Stimulated activated naive CD8-positive, alpha-beta T cell treated with anti-CD3 and anti-CD28 coated beads, Interleukin-15, Interleukin-2, amounts not matched to agents 100 ng/mL and 50 ng/mL, for 24 hours (primary cell): ENCODE results near the gene RNF8.
"Not testable (repeated sequence)": the region's sequence is repeated elsewhere in the genome, so short reads cannot be mapped to it uniquely, and the experiment has no call there.

ENCODE experiments used
- H3K27ac Mint-ChIP-seq: one replicate; pipeline ENCODE4 v1.8.0; 2021; ENCODE audit warnings: mild to moderate bottlenecking, mixed read lengths
- H3K27me3 Mint-ChIP-seq: one replicate; pipeline ENCODE4 v1.8.0; 2021; ENCODE audit warnings: mixed read lengths
- H3K36me3 Mint-ChIP-seq: one replicate; pipeline ENCODE4 v1.8.0; 2021; ENCODE audit warnings: low read depth, mixed read lengths
- H3K4me1 Mint-ChIP-seq: one replicate; pipeline ENCODE4 v1.8.0; 2021; ENCODE audit warnings: low read depth, mixed read lengths
- H3K4me3 Mint-ChIP-seq: one replicate; pipeline ENCODE4 v1.8.0; 2021; ENCODE audit warnings: mild to moderate bottlenecking, mixed read lengths
- H3K9me3 Mint-ChIP-seq: one replicate; pipeline ENCODE4 v1.8.0; 2021; ENCODE audit warnings: mixed read lengths

Gene RNF8

DNA sequence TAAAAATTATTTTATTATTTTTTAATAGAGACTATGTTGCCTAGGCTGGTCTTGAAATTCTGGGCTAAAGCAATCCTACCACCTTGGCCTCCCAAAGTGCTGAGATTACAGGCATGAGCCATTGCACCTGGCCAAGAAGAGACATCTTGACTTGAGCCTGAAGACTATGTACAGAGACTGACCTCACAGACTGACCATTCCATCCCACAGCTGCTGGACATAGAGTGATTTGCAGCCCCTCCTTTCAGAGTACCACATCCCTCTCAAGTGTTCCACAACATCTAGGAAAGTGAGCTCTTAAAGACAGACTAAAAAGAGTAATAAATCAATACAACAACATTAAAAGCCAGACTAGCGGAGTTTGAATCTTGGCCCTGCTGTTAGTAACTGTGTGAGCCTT is 39.0 kb downstream of the RNF8 start:
- no peaks in the 10 kb centered on the region for H3K4me1 Mint-ChIP-seq
- H3K27me3 Mint-ChIP-seq, result no peaks in the 10 kb centered on the region
- no peak overlapping the region for H3K27ac Mint-ChIP-seq
- no peak overlapping the region for H3K4me3 Mint-ChIP-seq
- H3K36me3 Mint-ChIP-seq, result peaks cover 6% of the 10 kb centered on the region
- no peaks in the 10 kb centered on the region for H3K9me3 Mint-ChIP-seq

GRCh38 chr6:37393381-37393929 is 39.7 kb downstream of the RNF8 start:
- H3K4me3 Mint-ChIP-seq, result no peak overlapping the region
- H3K9me3 Mint-ChIP-seq, result no peaks in the 10 kb centered on the region
- H3K36me3 Mint-ChIP-seq, result peaks cover 6% of the 10 kb centered on the region
- H3K4me1 Mint-ChIP-seq, result no peaks in the 10 kb centered on the region
- no peak overlapping the region for H3K27ac Mint-ChIP-seq
- no peaks in the 10 kb centered on the region for H3K27me3 Mint-ChIP-seq

DNA sequence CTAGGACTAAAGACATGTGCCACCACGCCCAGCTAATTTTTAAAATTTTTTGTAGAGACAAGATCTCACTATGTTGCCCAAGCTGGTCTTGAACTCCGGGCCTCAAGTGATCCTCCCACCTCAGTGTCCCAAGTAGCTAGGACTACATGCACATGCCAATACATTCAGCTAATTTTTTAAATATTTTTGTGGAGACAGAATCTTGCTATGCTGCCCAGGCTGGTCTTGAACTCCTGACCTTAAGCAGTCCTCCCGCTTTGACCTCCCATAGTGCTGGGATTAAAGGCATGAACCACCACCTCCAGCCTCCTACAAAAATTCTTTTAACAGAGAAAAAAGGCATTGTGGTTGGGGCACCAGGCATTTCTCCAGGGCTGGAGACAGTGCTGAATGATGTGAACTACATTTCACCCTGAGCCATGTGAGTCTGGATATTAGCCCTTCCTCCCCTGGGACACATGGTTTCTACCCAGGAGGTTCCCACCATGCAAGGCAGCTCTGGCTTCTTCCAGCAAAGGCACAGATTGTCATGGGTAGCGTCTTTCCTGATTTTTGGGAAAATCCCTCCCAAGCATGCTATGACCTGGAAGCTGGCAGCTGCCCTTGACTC is 42.9 kb downstream of the RNF8 start:
- H3K4me1 Mint-ChIP-seq, result no peaks in the 10 kb centered on the region
- no peaks in the 10 kb centered on the region for H3K36me3 Mint-ChIP-seq
- no peak overlapping the region for H3K4me3 Mint-ChIP-seq
- H3K9me3 Mint-ChIP-seq, result no peaks in the 10 kb centered on the region
- H3K27ac Mint-ChIP-seq, result no peak overlapping the region
- H3K27me3 Mint-ChIP-seq, result peaks cover 11% of the 10 kb centered on the region

GRCh38 chr6:37399131-37399530 is 45.3 kb downstream of the RNF8 start:
- no peaks in the 10 kb centered on the region for H3K9me3 Mint-ChIP-seq
- H3K4me1 Mint-ChIP-seq, result no peaks in the 10 kb centered on the region
- H3K36me3 Mint-ChIP-seq, result no peaks in the 10 kb centered on the region
- H3K27ac Mint-ChIP-seq, result no peak overlapping the region
- H3K4me3 Mint-ChIP-seq, result no peak overlapping the region
- H3K27me3 Mint-ChIP-seq, result peaks cover 11% of the 10 kb centered on the region

DNA sequence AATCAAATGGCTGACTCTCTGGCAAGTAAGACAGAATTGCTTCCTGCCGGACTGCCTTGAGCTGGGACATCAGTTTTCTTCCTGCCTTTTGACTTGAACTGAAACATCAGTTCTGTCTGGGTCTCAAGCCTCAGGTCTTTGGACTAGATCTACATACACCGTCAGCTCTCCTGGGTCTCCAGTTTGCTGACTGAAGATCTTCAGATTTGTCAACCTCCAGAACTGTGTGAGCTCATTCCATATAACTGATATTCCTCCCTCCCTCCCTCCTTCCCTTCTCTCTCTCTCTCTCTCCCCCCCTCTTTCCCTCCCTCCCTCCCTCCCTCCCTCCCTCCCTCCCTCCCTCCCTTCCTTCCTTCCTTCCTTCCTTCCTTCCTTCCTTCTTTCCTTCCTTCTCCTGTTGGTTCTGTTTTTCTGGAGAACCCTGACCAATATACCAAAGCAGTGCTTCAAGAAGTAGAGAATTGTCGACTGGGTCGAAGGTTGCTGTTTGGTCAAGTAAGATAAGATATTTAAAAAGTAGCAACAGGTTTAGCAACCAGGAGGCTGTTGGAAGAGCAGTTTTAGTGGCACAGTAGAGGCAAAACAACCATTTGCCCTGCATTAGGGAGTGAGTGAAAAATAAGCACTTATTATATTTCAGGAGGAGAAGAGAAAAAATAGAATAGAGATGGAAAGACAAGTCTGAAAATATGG is 46.2 kb downstream of the RNF8 start:
- Mint-ChIP-seq H3K9me3 (no peaks in the 10 kb centered on the region), H3K4me1 (no peaks in the 10 kb centered on the region), H3K27me3 (peaks cover 11% of the 10 kb centered on the region), H3K36me3 (no peaks in the 10 kb centered on the region), H3K4me3 (no peak overlapping the region), H3K27ac (no peak overlapping the region)

DNA sequence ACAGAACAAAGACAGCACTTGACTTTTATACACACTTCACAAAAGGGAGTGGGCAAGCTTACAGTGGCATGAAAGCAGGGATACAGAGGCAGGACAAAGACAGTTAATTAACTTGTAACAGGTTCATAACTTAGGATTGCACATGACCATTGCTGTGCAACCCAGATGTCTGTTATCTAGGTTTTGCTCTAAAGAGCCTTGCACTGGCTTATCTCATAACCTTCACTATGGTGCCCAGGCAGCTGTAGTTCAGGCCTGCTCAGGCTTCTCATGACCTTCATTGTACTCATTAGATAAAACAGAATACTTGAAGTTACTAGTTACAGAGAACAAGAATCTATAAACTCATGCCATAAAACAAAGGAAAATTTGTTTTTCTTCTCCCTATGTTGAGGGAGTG is 47.9 kb downstream of the RNF8 start:
- not testable (repeated sequence) for H3K9me3 Mint-ChIP-seq, H3K36me3 Mint-ChIP-seq, H3K4me1 Mint-ChIP-seq, H3K27ac Mint-ChIP-seq, H3K4me3 Mint-ChIP-seq
- H3K27me3 Mint-ChIP-seq, result peaks cover 15% of the 10 kb centered on the region

GRCh38 chr6:37406726-37407341 is 53.1 kb downstream of the RNF8 start:
- no peak overlapping the region for H3K27ac Mint-ChIP-seq
- H3K4me3 Mint-ChIP-seq, result no peak overlapping the region
- H3K36me3 Mint-ChIP-seq, result no peaks in the 10 kb centered on the region
- H3K4me1 Mint-ChIP-seq, result no peaks in the 10 kb centered on the region
- no peaks in the 10 kb centered on the region for H3K9me3 Mint-ChIP-seq
- H3K27me3 Mint-ChIP-seq, result peaks cover 7% of the 10 kb centered on the region

GRCh38 chr6:37407948-37408347 is 54.2 kb downstream of the RNF8 start:
- Mint-ChIP-seq H3K36me3 (no peaks in the 10 kb centered on the region), H3K4me1 (no peaks in the 10 kb centered on the region), H3K9me3 (no peaks in the 10 kb centered on the region), H3K27ac (no peak overlapping the region), H3K4me3 (no peak overlapping the region), H3K27me3 (peaks cover 7% of the 10 kb centered on the region)

DNA sequence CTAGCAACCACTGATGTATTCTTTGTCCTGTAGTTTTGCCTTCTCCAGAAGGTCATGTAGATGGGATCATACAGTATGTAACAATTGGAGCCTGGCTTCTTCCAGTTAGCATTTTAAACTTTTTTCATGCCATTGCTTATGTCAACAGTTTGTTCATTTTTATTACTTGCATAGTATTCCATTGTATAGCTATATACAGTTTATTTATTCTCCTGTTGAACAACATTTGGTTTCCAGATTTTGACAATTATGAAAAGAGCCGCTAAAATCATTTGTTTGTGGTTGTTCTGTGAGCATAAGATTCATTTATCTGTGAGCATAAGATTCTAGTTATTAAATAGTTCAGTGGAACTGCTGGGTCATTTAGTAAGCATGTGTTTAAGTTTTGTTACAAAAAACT is 55.7 kb downstream of the RNF8 start:
- no peaks in the 10 kb centered on the region for H3K9me3 Mint-ChIP-seq
- H3K27me3 Mint-ChIP-seq, result peaks cover 7% of the 10 kb centered on the region

GRCh38 chr6:37417393-37417792 is 63.6 kb downstream of the RNF8 start:
- no peaks in the 10 kb centered on the region for H3K36me3 Mint-ChIP-seq
- H3K27me3 Mint-ChIP-seq, result peaks cover 3% of the 10 kb centered on the region
- no peak overlapping the region for H3K27ac Mint-ChIP-seq
- no peak overlapping the region for H3K4me3 Mint-ChIP-seq
- H3K9me3 Mint-ChIP-seq, result no peaks in the 10 kb centered on the region
- no peaks in the 10 kb centered on the region for H3K4me1 Mint-ChIP-seq

More for the DNA sequence above, 55.7 kb downstream of the RNF8 start:
- no peak overlapping the region for H3K4me3 Mint-ChIP-seq
- no peaks in the 10 kb centered on the region for H3K4me1 Mint-ChIP-seq
- no peak overlapping the region for H3K27ac Mint-ChIP-seq
- no peaks in the 10 kb centered on the region for H3K36me3 Mint-ChIP-seq

DNA sequence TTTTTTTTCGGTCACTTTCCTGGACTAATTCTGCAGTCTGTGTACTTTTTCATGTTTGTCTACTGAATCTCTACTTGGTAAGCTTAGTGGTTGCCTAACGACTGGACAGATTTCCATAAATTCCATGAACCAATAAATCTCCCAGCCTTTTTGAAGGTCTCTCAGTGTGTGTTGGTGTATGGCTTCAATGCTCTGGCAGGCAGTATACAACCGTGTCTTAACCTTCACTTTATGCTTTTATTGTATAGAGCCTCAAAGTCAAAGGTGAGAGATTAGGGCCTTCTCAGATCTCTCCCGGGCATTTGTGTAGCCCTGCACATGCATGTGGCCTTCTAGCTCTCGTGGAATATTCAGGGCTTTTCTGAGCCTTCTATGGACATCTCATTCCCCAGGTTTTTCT is 64.9 kb downstream of the RNF8 start:
- no peaks in the 10 kb centered on the region for H3K4me1 Mint-ChIP-seq
- peaks cover 5% of the 10 kb centered on the region for H3K27me3 Mint-ChIP-seq
- no peaks in the 10 kb centered on the region for H3K9me3 Mint-ChIP-seq
- H3K4me3 Mint-ChIP-seq, result no peak overlapping the region
- no peaks in the 10 kb centered on the region for H3K36me3 Mint-ChIP-seq
- no peak overlapping the region for H3K27ac Mint-ChIP-seq

DNA sequence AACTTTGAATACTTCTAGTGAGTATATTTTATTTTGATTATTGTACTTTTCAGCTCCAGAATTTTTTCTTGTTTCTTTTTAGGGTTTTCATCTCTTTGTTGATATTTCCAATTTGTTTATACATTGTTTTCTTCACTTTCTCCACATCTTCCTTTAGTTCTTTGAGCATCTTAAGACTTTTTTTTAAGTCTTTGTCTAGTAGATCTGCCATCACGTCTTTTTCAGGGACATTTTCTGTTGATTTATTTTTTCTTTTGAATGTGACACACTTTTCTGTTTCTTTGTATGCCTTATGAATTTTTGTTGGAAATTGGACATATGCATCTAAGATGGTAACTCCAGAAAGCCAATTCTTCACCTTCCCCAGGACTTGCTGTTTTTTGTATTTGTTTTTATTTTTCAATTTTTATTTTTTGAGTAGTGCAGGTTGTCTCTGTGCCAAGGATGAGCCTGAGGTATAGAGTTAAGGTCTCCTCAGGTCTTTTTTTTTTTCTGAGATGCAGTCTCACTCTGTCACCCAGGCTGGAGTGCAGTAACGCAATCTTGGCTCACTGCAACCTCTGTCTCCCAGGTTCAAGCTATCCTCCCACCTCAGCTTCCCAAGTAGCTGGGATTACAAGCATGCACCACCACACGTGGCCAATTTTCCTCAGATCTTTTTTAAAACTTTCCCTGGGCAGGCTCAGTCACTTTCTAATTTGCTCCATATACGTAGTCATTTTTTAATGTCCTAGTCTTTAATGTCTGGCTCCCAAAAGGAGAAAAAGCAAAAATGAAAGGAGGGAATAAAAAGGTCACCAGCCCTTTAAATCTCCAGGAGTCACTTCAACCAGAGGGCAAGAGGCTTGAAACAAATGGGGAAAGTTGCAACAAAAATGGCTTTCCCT is 72.5 kb downstream of the RNF8 start:
- Mint-ChIP-seq H3K36me3 (no peaks in the 10 kb centered on the region), H3K9me3 (no peaks in the 10 kb centered on the region), H3K27me3 (peaks cover 17% of the 10 kb centered on the region), H3K27ac (no peak overlapping the region), H3K4me1 (no peaks in the 10 kb centered on the region), H3K4me3 (no peak overlapping the region)

DNA sequence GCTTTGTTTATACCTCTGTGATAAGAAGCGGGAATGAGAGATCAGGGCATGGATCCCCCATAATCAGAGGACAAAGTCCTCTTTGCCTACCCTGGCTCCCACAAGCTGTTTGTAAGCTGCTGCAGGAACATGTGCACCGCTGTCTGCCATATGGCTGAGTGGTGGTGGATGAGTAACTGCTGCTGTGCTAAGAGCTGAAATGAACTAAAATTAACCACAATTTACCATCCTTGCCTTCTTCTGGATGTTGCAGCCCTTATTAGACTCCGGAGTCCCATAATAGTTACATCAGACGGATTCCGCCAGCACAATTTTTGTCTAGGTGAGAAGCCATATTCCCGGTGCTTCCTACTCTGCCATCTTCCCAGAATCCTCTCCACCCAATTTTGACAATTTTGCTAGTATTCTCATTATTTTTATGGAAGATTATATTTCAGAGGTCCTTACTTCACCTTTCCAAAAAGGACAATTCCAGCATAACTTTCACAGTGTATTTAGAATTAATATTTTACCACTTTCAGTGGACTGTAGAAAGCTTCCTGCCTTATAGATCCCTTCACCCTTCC is 73.2 kb downstream of the RNF8 start:
- Mint-ChIP-seq H3K4me1 (peaks cover 1% of the 10 kb centered on the region), H3K4me3 (no peak overlapping the region), H3K27ac (no peak overlapping the region), H3K27me3 (peaks cover 17% of the 10 kb centered on the region), H3K9me3 (no peaks in the 10 kb centered on the region), H3K36me3 (no peaks in the 10 kb centered on the region)

DNA sequence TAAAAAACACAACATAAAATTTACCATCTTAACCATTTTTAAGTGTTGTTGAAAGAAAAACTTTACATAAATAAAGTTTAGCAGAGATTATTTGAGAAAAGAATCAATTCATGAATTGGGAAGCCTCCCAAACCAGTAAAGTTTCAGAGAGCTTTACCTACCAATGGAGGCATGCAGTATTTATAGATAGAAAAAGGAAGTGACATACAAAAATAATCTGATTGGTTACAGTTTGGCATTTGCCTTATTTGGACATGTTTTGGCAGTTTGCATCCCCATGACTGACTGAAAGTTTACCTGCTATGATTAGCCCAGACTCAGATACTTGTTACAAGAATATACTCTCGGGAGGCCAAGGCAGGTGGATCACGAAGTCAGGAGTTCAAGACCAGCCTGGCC is 75.6 kb downstream of the RNF8 start:
- Mint-ChIP-seq H3K4me1 (peaks cover 13% of the 10 kb centered on the region), H3K27ac (no peak overlapping the region)

More for the DNA sequence above, 75.6 kb downstream of the RNF8 start:
- Mint-ChIP-seq H3K36me3 (no peaks in the 10 kb centered on the region), H3K9me3 (no peaks in the 10 kb centered on the region), H3K4me3 (no peak overlapping the region), H3K27me3 (peaks cover 14% of the 10 kb centered on the region)
